H4 (cell line): ENCODE results near the gene ACOT13. TPM values are rescaled to one million over a fixed set of nuclear protein-coding genes. Genes with fewer than 3 reads are reported as not detected.
"Not testable (repeated sequence)": the region's sequence is repeated elsewhere in the genome, so short reads cannot be mapped to it uniquely, and the experiment has no call there.

Experiments
- DNase-seq: peaks from one replicate; pipeline ENCODE4 v3.0.0-alpha.2; 2015; ENCODE audit warnings: low spot score
- total RNA-seq: library from RNA; depleted of rRNA; stranded (reverse); fragments of >200 nt; shearing (Covaris generic); gene quantifications from 2 replicates; pipeline ENCODE4 v1.2.3, GENCODE V29; 2014; rRNA removed

Gene ACOT13
- total RNA-seq, 1 experiment from 2014 or later, result 18.3 TPM

GRCh38 chr6:24730653-24731052 lies 63.8 kb downstream of the ACOT13 start:
- not testable (repeated sequence) for DNase-seq

- DNase-seq, result not testable (repeated sequence)
These were observed 64.7 kb downstream of the ACOT13 start for GRCh38 chr6:24731456-24732134.

- DNase-seq, result no peak
These were observed 67.3 kb downstream of the ACOT13 start for GRCh38 chr6:24734166-24734565.

GRCh38 chr6:24734710-24735109 lies 67.8 kb downstream of the ACOT13 start:
- DNase-seq, result not testable (repeated sequence)

GRCh38 chr6:24738741-24739140 lies 71.9 kb downstream of the ACOT13 start:
- no peak for DNase-seq

GRCh38 chr6:24740861-24741260 lies 74.0 kb downstream of the ACOT13 start:
- DNase-seq, result no peak

- DNase-seq, result no peak
These were observed 75.4 kb downstream of the ACOT13 start for GRCh38 chr6:24742216-24742738.

- DNase-seq, result peak; percentile 96
These were observed 76.5 kb downstream of the ACOT13 start for GRCh38 chr6:24743265-24743943.

GRCh38 chr6:24743944-24744335 lies 77.1 kb downstream of the ACOT13 start:
- no peak for DNase-seq

GRCh38 chr6:24744911-24745310 lies 78.0 kb downstream of the ACOT13 start:
- no peak for DNase-seq

- DNase-seq, result no peak
These were observed 82.4 kb downstream of the ACOT13 start for GRCh38 chr6:24749297-24749696.

- DNase-seq, result not testable (repeated sequence)
These were observed 84.0 kb downstream of the ACOT13 start for GRCh38 chr6:24750878-24751277.

- DNase-seq, result no peak
These were observed 85.6 kb downstream of the ACOT13 start for GRCh38 chr6:24752503-24752902.

GRCh38 chr6:24752917-24753492 lies 86.1 kb downstream of the ACOT13 start:
- no peak for DNase-seq

- DNase-seq, result no peak
These were observed 86.7 kb downstream of the ACOT13 start for GRCh38 chr6:24753545-24753944.

- not testable (repeated sequence) for DNase-seq
These were observed 87.5 kb downstream of the ACOT13 start for GRCh38 chr6:24754378-24754777.

Other genes with a start within 250 kb of the ACOT13 start
- gene GPLD1, start 177.5 kb upstream of the ACOT13 start, total RNA-seq, result 0.08 TPM in 1 of 2 replicates, not detected in the other
- 1.7 and 2.0 TPM in 2 replicates for gene ALDH5A1, start 172.1 kb upstream of the ACOT13 start, total RNA-seq
- 2.0 TPM in 2 replicates for gene KIAA0319, start 20.9 kb upstream of the ACOT13 start, total RNA-seq
- 38.1 and 51.0 TPM in 2 replicates for gene TDP2, start 178 bp upstream of the ACOT13 start, total RNA-seq
- 115 and 120 TPM in 2 replicates for gene C6orf62, start 52.1 kb downstream of the ACOT13 start, total RNA-seq
- 67.2 and 75.9 TPM in 2 replicates for gene GMNN, start 107.9 kb downstream of the ACOT13 start, total RNA-seq
- not detected in 2 replicates for gene ARMH2, start 131.8 kb downstream of the ACOT13 start, total RNA-seq